ENCODE data around the gene NTN3. TPM values are rescaled to one million over a fixed set of nuclear protein-coding genes. Genes with fewer than 3 reads are reported as not detected.

NTN3 gene
- total and polyA plus RNA-seq, 10 donors, result 0.03 to 0.28 (median 0.13) TPM; not detected in 5

GRCh38 chr16:2480948-2481347, 9.9 kb downstream of the NTN3 start:
- no peak for TF ChIP-seq POLR2A (IDR thresholded peaks at IDR 0.05)
- no peak for TF ChIP-seq POLR2AphosphoS5 (IDR thresholded peaks at IDR 0.05)
- TF ChIP-seq CTCF (IDR thresholded peaks at IDR 0.05 in 8 of 11, conservative IDR thresholded peaks at IDR 0.05 in 3 of 11), result no peak
- Histone ChIP-seq H3K9me3 (no peaks in the 10 kb centered on the region), H3K4me3 (no peak overlapping the region), H3K36me3 (peaks cover 0 to 19% (median 0%) of the 10 kb centered on the region in 6 donors), H3K27ac (no peak overlapping the region), H3K27me3 (replicated peaks in 1 of 7) (no peaks in the 10 kb centered on the region), H3K4me1 (peaks cover under 1 to 50% (median 9%) of the 10 kb centered on the region in 6 donors)
- intact Hi-C loops (cut with DNase I; ENCODE audit: low total_unique reads), result no loop called here
- 83 to 95% (median 91%) methylated on average over 12 of the region's 12 CpGs for WGBS, 5 donors
- no peak for DNase-seq

GRCh38 chr16:2481676-2482075, 10.6 kb downstream of the NTN3 start:
- no peaks in the 10 kb centered on the region for H3K9me3 ChIP-seq
- H3K36me3 ChIP-seq, result peaks cover 0 to 19% (median 0%) of the 10 kb centered on the region in 6 donors
- no peak for DNase-seq
- no peaks in the 10 kb centered on the region for H3K27me3 ChIP-seq (replicated peaks in 1 of 7)
- TF ChIP-seq POLR2A (IDR thresholded peaks at IDR 0.05) (no peak), POLR2AphosphoS5 (IDR thresholded peaks at IDR 0.05) (no peak), CTCF (IDR thresholded peaks at IDR 0.05 in 8 of 11, conservative IDR thresholded peaks at IDR 0.05 in 3 of 11) (no peak)
- no peak overlapping the region for H3K4me3 ChIP-seq
- WGBS, 5 donors, result 89 to 100% (median 94%) methylated on average over 1 to 7 of the region's 7 CpGs
- intact Hi-C loops (cut with DNase I; ENCODE audit: low total_unique reads), result no loop called here
- H3K4me1 ChIP-seq, result peaks cover under 1 to 50% (median 12%) of the 10 kb centered on the region in 6 donors
- no peak overlapping the region for H3K27ac ChIP-seq

- 77 to 86% (median 82%) methylated on average over 13 of the region's 13 CpGs for WGBS, 5 donors
- Histone ChIP-seq H3K4me3 (no peak overlapping the region), H3K27me3 (replicated peaks in 1 of 7) (no peaks in the 10 kb centered on the region), H3K36me3 (peaks cover 0 to 19% (median 0%) of the 10 kb centered on the region in 6 donors), H3K4me1 (peaks cover 6 to 54% (median 18%) of the 10 kb centered on the region in 6 donors), H3K27ac (peak overlapping the region in 6 of 8 donors; percentile 9 to 68 (median 52)), H3K9me3 (no peaks in the 10 kb centered on the region)
- TF ChIP-seq CTCF (IDR thresholded peaks at IDR 0.05 in 8 of 11, conservative IDR thresholded peaks at IDR 0.05 in 3 of 11) (no peak), POLR2AphosphoS5 (IDR thresholded peaks at IDR 0.05) (no peak), POLR2A (IDR thresholded peaks at IDR 0.05) (no peak)
- intact Hi-C loops (cut with DNase I; ENCODE audit: low total_unique reads), result no loop called here
- DNase-seq, result no peak
Measured at GRCh38 chr16:2482249-2482648, 11.2 kb downstream of the NTN3 start.

GRCh38 chr16:2482708-2483534, 11.8 kb downstream of the NTN3 start:
- Histone ChIP-seq H3K4me3 (peak overlapping the region in 1 of 8 donors; percentile 8), H3K4me1 (peaks cover 7 to 57% (median 25%) of the 10 kb centered on the region in 6 donors), H3K9me3 (no peaks in the 10 kb centered on the region), H3K27ac (peak overlapping the region in 7 of 8 donors; percentile 9 to 68 (median 46)), H3K27me3 (replicated peaks in 1 of 7) (no peaks in the 10 kb centered on the region), H3K36me3 (peaks cover 0 to 19% (median 0%) of the 10 kb centered on the region in 6 donors)
- WGBS, 5 donors, result 61 to 79% (median 68%) methylated on average over 31 to 32 of the region's 32 CpGs
- intact Hi-C loops (cut with DNase I; ENCODE audit: low total_unique reads), result no loop called here
- no peak for DNase-seq
- TF ChIP-seq POLR2A (IDR thresholded peaks at IDR 0.05) (no peak), POLR2AphosphoS5 (IDR thresholded peaks at IDR 0.05) (peak; percentile 11 to 67 (median 44)), CTCF (IDR thresholded peaks at IDR 0.05 in 8 of 11, conservative IDR thresholded peaks at IDR 0.05 in 3 of 11) (no peak)
